NCI-H187 (cell line): ENCODE results near the gene NEUROG2.
"Not testable (repeated sequence)": the region's sequence is repeated elsewhere in the genome, so short reads cannot be mapped to it uniquely, and the experiment has no call there.

Experiments
- DNase-seq, 2 experiments: peaks; one replicate each; lab custom pipeline; 2025; lab: John Stamatoyannopoulos, UW

Gene NEUROG2

GRCh38 chr4:112492321-112492720 is 23.7 kb downstream of the NEUROG2 start:
- DNase-seq: no peak

- DNase-seq: not testable (repeated sequence)
Observed at GRCh38 chr4:112490808-112491207, 25.2 kb downstream of the NEUROG2 start.

GRCh38 chr4:112485930-112486329 is 30.1 kb downstream of the NEUROG2 start:
- DNase-seq: no peak

GRCh38 chr4:112473985-112474384 is 42.0 kb downstream of the NEUROG2 start:
- DNase-seq: no peak

- DNase-seq: no peak
Observed at GRCh38 chr4:112472318-112472717, 43.7 kb downstream of the NEUROG2 start.
